Mesendoderm (in vitro differentiated cells): Measurements from ENCODE around the gene FKBP1A.

Experiments used
- DNase-seq: peaks from one replicate; pipeline ENCODE4 v3.0.0; 2013
- H2AK5ac ChIP-seq: 2 replicates; pipeline ENCODE4 v1.6.1; 2013; ENCODE audit warnings: low read length, inconsistent platforms
- H2BK120ac ChIP-seq: 2 replicates; pipeline ENCODE4 v1.6.1; 2013; ENCODE audit warnings: low read depth, mild to moderate bottlenecking, low read length, moderate library complexity, mixed read lengths
- H2BK15ac ChIP-seq: replicated peaks from 2 replicates; pipeline ENCODE4 v1.6.1; 2013; ENCODE audit warnings: low read depth, mild to moderate bottlenecking, moderate library complexity
- H2BK5ac ChIP-seq: 2 replicates; pipeline ENCODE4 v1.6.1; 2013; ENCODE audit warnings: low read length, inconsistent platforms
- H3K18ac ChIP-seq: 2 replicates; pipeline ENCODE4 v1.6.1; 2013; ENCODE audit warnings: mild to moderate bottlenecking, low read length, mixed read lengths
- H3K23ac ChIP-seq: one replicate; pipeline ENCODE4 v1.6.1; 2013; ENCODE audit warnings: low read length
- H3K27ac ChIP-seq: 2 replicates; pipeline ENCODE4 v1.5.1; 2013; ENCODE audit warnings: low read depth, mild to moderate bottlenecking, inconsistent platforms, low read length, moderate library complexity
- H3K27me3 ChIP-seq: 2 replicates; pipeline ENCODE4 v1.6.1; 2013; ENCODE audit warnings: low read length, control low read depth, mild to moderate bottlenecking, inconsistent platforms; ENCODE audit not compliant: insufficient read depth, poor library complexity
- H3K36me3 ChIP-seq: 2 replicates; pipeline ENCODE4 v1.6.1; 2013; ENCODE audit warnings: low read length, inconsistent platforms; ENCODE audit not compliant: control insufficient read depth, insufficient read depth
- H3K4ac ChIP-seq: one replicate; pipeline ENCODE4 v1.6.1; 2013; ENCODE audit warnings: low read depth, mild to moderate bottlenecking, low read length, moderate library complexity
- H3K4me1 ChIP-seq: 2 replicates; pipeline ENCODE4 v1.6.1; 2013; ENCODE audit warnings: low read depth, low read length, inconsistent platforms; ENCODE audit not compliant: control insufficient read depth
- H3K4me2 ChIP-seq: 2 replicates; pipeline ENCODE4 v1.6.1; 2013; ENCODE audit warnings: low read length
- H3K4me3 ChIP-seq: 2 replicates; pipeline ENCODE4 v1.5.1; 2013; ENCODE audit warnings: mild to moderate bottlenecking, low read length
- H3K56ac ChIP-seq: one replicate; pipeline ENCODE4 v1.6.1; 2013; ENCODE audit warnings: low read length
- H3K79me1 ChIP-seq: 2 replicates; pipeline ENCODE4 v1.6.1; 2013; ENCODE audit warnings: low read length, inconsistent platforms
- H3K79me2 ChIP-seq: 2 replicates; pipeline ENCODE4 v1.6.1; 2013; ENCODE audit warnings: mild to moderate bottlenecking, low read length; ENCODE audit not compliant: control insufficient read depth, insufficient read depth
- H3K9ac ChIP-seq: 2 replicates; pipeline ENCODE4 v1.6.1; 2013; ENCODE audit warnings: low read length, inconsistent platforms
- H4K5ac ChIP-seq: one replicate; pipeline ENCODE4 v1.6.1; 2013; ENCODE audit warnings: low read length
- H4K8ac ChIP-seq: one replicate; pipeline ENCODE4 v1.6.1; 2013; ENCODE audit warnings: low read depth, mild to moderate bottlenecking, control low read depth, low read length, moderate library complexity
- WGBS: extraction: QIAGEN DNeasy Blood & Tissue Kit; methylation state at CpG from one replicate; pipeline ENCODE4 v1.1.7; 2013; ENCODE audit warnings: low lambda C conversion rate, missing lambda C conversion rate; ENCODE audit not compliant: insufficient coverage; ENCODE audit errors: extremely low coverage; 5-methylcytosine and 5-hydroxymethylcytosine counted together

FKBP1A gene

GRCh38 chr20:1382670-1383069 lies 10.2 kb downstream of the FKBP1A start:
- H3K27me3 ChIP-seq, result no peaks in the 10 kb centered on the region
- no peak overlapping the region for H3K4me3 ChIP-seq
- no peak overlapping the region for H3K9ac ChIP-seq
- no peaks in the 10 kb centered on the region for H3K36me3 ChIP-seq
- no peak overlapping the region for H3K27ac ChIP-seq
- H3K4me1 ChIP-seq, result no peaks in the 10 kb centered on the region
- no peak overlapping the region for H4K8ac ChIP-seq
- H3K4me2 ChIP-seq, result no peak overlapping the region
- WGBS, result no CpG with 5 or more reads among the region's 4 CpGs
- H3K79me2 ChIP-seq, result peaks cover 82% of the 10 kb centered on the region
- no peak overlapping the region for H3K4ac ChIP-seq
- H2BK5ac ChIP-seq, result no peak overlapping the region
- H3K79me1 ChIP-seq, result peaks cover 42% of the 10 kb centered on the region
- H3K56ac ChIP-seq, result no peak overlapping the region
- H2AK5ac ChIP-seq, result no peak overlapping the region
- no peak overlapping the region for H2BK120ac ChIP-seq
- H3K23ac ChIP-seq, result no peak overlapping the region
- H3K18ac ChIP-seq, result no peak overlapping the region
- no peak overlapping the region for H4K5ac ChIP-seq
- no peak overlapping the region for H2BK15ac ChIP-seq
- DNase-seq, result no peak

DNA sequence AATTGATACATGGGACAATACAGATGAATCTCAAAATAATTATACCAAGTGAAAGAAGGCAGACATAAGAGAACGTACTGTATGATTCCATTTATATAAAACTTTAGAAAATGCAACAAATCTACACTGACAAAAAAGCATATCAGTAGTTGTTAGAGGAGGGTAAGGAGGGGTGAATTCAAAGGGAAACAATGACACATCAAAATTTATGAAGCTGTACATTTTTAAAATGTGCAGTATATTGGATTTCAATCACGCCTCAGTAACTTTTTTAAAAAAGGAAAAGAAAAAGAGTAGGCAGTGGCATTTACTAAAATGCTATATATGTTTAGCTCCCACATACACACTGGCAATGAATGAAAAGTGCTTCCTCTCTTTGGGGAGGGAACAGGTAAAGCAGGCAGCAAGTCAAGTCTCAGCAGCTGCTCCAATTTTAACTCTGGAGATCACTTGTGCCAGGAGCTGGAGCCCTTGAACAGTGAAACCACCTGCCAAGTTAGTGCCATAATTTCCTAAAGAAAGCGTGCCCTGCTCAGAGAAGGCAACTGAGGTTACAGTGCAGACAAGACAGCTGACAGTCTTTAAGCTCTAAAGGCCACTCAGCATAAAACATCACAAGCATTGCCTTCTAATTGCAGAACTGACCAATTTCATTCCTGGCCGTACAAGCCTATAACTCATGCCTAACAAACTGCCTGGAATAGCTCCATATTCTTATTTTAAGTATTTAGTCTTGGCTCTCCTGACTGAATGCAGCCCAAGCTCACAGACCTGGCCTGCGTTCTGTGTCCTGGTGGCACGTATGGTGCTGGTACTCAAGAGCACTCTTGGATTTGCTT lies 10.9 kb downstream of the FKBP1A start:
- Histone ChIP-seq H3K4me3 (no peak overlapping the region), H3K9ac (no peak overlapping the region), H3K79me2 (peaks cover 83% of the 10 kb centered on the region), H3K79me1 (peaks cover 44% of the 10 kb centered on the region), H4K5ac (no peak overlapping the region), H3K36me3 (no peaks in the 10 kb centered on the region), H4K8ac (no peak overlapping the region), H3K18ac (no peak overlapping the region), H3K4ac (no peak overlapping the region), H2AK5ac (no peak overlapping the region), H3K27me3 (no peaks in the 10 kb centered on the region), H2BK120ac (no peak overlapping the region), H3K27ac (no peak overlapping the region), H3K4me1 (no peaks in the 10 kb centered on the region), H2BK15ac (no peak overlapping the region), H3K23ac (no peak overlapping the region), H3K4me2 (no peak overlapping the region), H2BK5ac (no peak overlapping the region), H3K56ac (no peak overlapping the region)
- no peak for DNase-seq
- no CpG with 5 or more reads among the region's 6 CpGs for WGBS

DNA sequence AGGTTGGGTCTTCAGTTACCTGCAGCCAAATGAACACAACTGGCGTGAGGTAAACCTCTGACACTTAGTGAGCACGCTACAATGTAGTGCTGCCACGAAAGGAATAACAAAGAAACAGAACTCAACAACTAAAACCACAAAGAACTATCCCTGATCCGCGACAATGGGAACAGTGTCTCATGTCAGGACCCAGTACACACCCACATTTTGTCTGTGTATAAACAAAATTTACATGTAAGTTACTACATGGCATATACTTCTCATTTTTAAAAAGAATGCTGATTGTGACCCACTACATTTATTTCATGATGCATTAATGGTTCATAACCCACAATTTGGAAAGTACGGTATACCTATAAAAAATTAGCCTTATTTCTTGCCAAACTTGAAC lies 14.1 kb downstream of the FKBP1A start:
- Histone ChIP-seq H4K8ac (no peak overlapping the region), H3K27ac (no peak overlapping the region), H2AK5ac (no peak overlapping the region), H3K36me3 (no peaks in the 10 kb centered on the region), H3K18ac (no peak overlapping the region), H2BK120ac (no peak overlapping the region), H3K4me2 (no peak overlapping the region), H3K4me3 (no peak overlapping the region), H3K27me3 (no peaks in the 10 kb centered on the region), H3K4ac (no peak overlapping the region), H3K4me1 (no peaks in the 10 kb centered on the region), H3K79me1 (peaks cover 41% of the 10 kb centered on the region), H3K56ac (no peak overlapping the region), H4K5ac (no peak overlapping the region), H2BK5ac (no peak overlapping the region), H3K79me2 (peaks cover 70% of the 10 kb centered on the region), H3K9ac (no peak overlapping the region), H2BK15ac (no peak overlapping the region), H3K23ac (no peak overlapping the region)
- no peak for DNase-seq
- no CpG with 5 or more reads among the region's 6 CpGs for WGBS

DNA sequence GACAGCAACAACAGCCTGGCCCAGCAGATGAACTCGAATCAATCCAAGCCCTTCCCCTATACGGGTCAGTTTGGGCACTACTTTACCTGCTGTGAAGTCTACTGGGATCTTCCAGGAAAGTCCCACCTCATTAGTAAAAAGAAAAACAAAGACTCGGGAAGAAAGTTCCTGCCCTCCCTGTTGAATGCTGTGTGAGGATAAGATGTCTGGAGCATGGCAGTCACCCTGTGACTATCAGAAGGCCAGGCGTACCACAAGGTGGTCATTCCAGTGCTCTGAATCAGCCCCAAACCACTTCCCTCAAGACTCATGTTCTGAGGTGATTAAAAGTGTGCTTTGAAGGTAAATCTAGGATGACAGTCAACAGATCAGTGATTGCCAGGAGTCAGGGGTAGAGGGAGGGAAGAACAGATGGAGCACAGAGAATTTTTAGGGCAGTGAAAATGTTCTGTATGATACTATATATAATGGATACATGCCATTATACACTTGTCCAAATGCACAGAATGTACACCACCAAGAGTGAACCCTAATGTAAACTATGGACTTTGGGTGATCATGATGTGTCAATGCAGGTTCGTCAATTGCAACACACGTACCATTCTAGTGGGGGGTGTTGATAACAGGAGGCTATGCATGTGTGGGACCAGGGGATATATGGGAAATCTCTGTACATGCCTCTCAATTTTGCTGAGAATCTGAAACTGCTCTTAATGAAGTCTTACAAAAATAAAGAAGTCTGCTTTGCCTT lies 14.7 kb downstream of the FKBP1A start:
- Histone ChIP-seq H2BK15ac (no peak overlapping the region), H3K4ac (no peak overlapping the region), H3K4me2 (no peak overlapping the region), H3K27me3 (no peaks in the 10 kb centered on the region), H4K8ac (no peak overlapping the region), H3K79me1 (peaks cover 44% of the 10 kb centered on the region), H3K79me2 (peaks cover 68% of the 10 kb centered on the region), H3K18ac (no peak overlapping the region), H3K9ac (no peak overlapping the region), H2AK5ac (no peak overlapping the region), H3K4me1 (no peaks in the 10 kb centered on the region), H3K23ac (no peak overlapping the region), H3K27ac (no peak overlapping the region), H2BK120ac (no peak overlapping the region), H3K56ac (no peak overlapping the region), H4K5ac (no peak overlapping the region), H2BK5ac (no peak overlapping the region), H3K4me3 (no peak overlapping the region), H3K36me3 (no peaks in the 10 kb centered on the region)
- no CpG with 5 or more reads among the region's 6 CpGs for WGBS
- peak; percentile 51 for DNase-seq

DNA sequence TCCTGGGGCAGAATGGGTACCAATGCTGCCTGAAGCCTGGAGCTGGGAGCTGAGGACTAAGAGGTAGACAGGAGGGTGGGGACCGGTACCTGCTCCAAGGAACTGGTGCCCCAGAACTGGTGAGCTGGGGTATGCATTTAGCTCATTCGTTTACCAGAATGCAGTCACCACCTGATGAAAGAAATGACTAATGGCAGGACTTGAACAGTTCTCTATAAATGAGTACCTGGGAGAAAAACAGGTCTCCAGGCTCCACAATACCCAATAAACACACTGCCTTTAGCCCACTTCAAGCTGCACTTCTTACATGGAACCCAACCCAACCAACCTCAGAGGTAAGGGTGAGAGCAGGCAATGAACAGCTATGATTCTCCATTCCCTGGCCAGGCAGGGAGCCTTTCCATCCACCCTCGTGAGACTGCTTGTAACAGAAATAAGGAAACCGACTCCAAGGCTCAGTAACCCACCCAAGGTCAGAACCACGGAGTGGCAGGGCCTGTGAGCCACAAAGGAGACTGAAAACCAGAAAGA lies 15.4 kb downstream of the FKBP1A start:
- no peak overlapping the region for H2BK120ac ChIP-seq
- no peak overlapping the region for H2BK15ac ChIP-seq
- no peaks in the 10 kb centered on the region for H3K36me3 ChIP-seq
- no peak overlapping the region for H3K9ac ChIP-seq
- no peak overlapping the region for H3K27ac ChIP-seq
- no peak overlapping the region for H4K5ac ChIP-seq
- no peaks in the 10 kb centered on the region for H3K4me1 ChIP-seq
- H3K27me3 ChIP-seq, result no peaks in the 10 kb centered on the region
- H3K79me2 ChIP-seq, result peaks cover 61% of the 10 kb centered on the region
- H2BK5ac ChIP-seq, result no peak overlapping the region
- no peak overlapping the region for H3K23ac ChIP-seq
- H3K4me3 ChIP-seq, result no peak overlapping the region
- H3K4ac ChIP-seq, result no peak overlapping the region
- WGBS, result no CpG with 5 or more reads among the region's 5 CpGs
- no peak overlapping the region for H3K56ac ChIP-seq
- H3K79me1 ChIP-seq, result peaks cover 43% of the 10 kb centered on the region
- no peak overlapping the region for H3K18ac ChIP-seq
- H2AK5ac ChIP-seq, result no peak overlapping the region
- H3K4me2 ChIP-seq, result no peak overlapping the region
- no peak for DNase-seq
- H4K8ac ChIP-seq, result no peak overlapping the region
